ENCODE data around the gene CITED1.

DNA sequence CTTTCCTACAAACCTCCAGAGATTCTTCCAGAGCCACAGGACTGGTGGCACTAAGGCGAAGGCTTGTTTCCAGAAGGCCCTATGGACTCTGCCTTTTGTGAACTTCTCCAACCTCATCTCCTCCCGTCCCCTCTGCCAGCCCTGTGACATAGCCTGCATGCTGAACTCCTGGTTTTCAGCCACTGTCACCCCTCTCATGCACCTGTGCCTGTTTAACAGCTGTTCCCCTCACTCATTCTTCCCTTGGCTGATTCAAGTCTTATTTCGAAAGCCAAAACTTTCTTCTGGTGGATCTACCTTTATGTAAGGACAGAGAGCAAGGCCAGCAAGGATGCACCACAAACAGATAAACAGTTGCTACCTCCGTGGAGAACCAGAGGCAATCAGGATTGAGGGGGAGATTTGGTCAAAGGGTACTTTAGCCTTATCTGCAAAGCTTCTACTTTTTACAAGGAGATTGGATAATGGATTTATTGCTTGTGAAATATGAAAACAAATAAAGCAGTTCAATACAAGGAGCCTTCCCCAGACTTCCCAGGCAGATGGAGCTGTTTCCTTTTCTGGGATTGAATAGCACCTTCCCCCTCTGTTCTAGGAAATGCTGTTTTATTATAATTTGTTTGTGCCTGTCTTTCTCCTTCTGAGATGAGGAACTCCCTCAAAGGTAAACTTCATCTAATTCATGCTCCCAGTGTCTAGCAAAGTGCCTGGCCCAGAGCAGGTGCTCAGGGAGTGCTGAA, 5.7 kb downstream of the CITED1 start:
- TF ChIP-seq, protein P1, sequence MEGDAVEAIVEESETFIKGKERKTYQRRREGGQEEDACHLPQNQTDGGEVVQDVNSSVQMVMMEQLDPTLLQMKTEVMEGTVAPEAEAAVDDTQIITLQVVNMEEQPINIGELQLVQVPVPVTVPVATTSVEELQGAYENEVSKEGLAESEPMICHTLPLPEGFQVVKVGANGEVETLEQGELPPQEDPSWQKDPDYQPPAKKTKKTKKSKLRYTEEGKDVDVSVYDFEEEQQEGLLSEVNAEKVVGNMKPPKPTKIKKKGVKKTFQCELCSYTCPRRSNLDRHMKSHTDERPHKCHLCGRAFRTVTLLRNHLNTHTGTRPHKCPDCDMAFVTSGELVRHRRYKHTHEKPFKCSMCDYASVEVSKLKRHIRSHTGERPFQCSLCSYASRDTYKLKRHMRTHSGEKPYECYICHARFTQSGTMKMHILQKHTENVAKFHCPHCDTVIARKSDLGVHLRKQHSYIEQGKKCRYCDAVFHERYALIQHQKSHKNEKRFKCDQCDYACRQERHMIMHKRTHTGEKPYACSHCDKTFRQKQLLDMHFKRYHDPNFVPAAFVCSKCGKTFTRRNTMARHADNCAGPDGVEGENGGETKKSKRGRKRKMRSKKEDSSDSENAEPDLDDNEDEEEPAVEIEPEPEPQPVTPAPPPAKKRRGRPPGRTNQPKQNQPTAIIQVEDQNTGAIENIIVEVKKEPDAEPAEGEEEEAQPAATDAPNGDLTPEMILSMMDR (IDR thresholded peaks at IDR 0.05), result no peak
- TF ChIP-seq POLR2A (IDR thresholded peaks at IDR 0.05) (no peak), EP300 (IDR thresholded peaks at IDR 0.05) (no peak)
